Subcutaneous abdominal adipose tissue (tissue), 5 donors: Measurements from ENCODE around the gene CLEC20A.

Source experiments
- H3K27ac ChIP-seq: one replicate; pipeline ENCODE4 v1.7.0; 2013; ENCODE audit warnings: low read depth, mild to moderate bottlenecking, inconsistent platforms, low read length, moderate library complexity
- H3K27me3 ChIP-seq, 5 donors: one replicate each; pipeline ENCODE4 v1.7.0; 2013; ENCODE audit warnings: low read length in 5 of 5, inconsistent platforms in 1 of 5; ENCODE audit not compliant: control insufficient read depth in 5 of 5, insufficient read depth in 4 of 5
- H3K36me3 ChIP-seq, 5 donors: one replicate each; pipeline ENCODE4 v1.7.0; 2013; ENCODE audit warnings: low read length in 5 of 5; ENCODE audit not compliant: control insufficient read depth in 5 of 5, insufficient read depth in 5 of 5
- H3K4me1 ChIP-seq, 5 donors: one replicate each; pipeline ENCODE4 v1.7.0; 2013; ENCODE audit warnings: low read length in 5 of 5, mild to moderate bottlenecking in 3 of 5, moderate library complexity in 1 of 5; ENCODE audit not compliant: control insufficient read depth in 5 of 5, insufficient read depth in 5 of 5
- H3K4me3 ChIP-seq, 5 donors: one replicate each; pipeline ENCODE4 v1.7.0; 2013; ENCODE audit warnings: low read length in 5 of 5, low read depth in 1 of 5
- H3K9ac ChIP-seq, 5 donors: one replicate each; pipeline ENCODE4 v1.7.0; 2013; ENCODE audit warnings: low read length in 5 of 5, mild to moderate bottlenecking in 4 of 5, moderate library complexity in 3 of 5
- H3K9me3 ChIP-seq, 5 donors: one replicate each; pipeline ENCODE4 v1.7.0; 2013; ENCODE audit warnings: low read length in 5 of 5; ENCODE audit not compliant: control insufficient read depth in 5 of 5
- donor health status: healthy.
- donor health status: healthy.
- donor health status: healthy.
- donor health status: healthy.
- donor health status: healthy.

The CLEC20A gene

DNA sequence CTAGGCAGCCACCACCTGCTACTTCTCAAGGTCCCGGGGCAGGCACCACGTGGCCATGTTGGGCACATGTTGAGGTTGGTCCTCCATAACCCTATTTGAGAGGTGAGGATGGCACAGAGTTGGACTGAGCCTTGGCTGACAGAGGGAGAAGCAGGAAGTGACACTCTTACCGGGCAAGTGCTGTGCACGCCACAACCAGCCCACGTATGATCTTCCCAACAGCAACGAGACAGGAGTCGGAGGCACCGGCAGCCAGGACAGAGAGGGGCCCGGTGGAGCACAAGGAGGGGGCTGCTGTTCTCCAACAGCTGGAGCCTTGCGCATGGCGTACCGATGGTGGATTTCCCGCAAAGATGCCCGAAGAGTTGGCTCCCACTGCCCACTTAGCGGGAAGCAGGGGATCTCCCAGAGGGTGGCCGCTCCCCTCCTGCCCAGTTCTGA lies 3.4 kb downstream of the CLEC20A start:
- Histone ChIP-seq H3K9me3 (no peaks in the 10 kb centered on the region), H3K4me1 (no peaks in the 10 kb centered on the region), H3K27me3 (peaks cover 0 to 4% (median 0%) of the 10 kb centered on the region in 5 donors), H3K27ac (no peak overlapping the region), H3K4me3 (no peak overlapping the region), H3K36me3 (no peaks in the 10 kb centered on the region), H3K9ac (no peak overlapping the region)

DNA sequence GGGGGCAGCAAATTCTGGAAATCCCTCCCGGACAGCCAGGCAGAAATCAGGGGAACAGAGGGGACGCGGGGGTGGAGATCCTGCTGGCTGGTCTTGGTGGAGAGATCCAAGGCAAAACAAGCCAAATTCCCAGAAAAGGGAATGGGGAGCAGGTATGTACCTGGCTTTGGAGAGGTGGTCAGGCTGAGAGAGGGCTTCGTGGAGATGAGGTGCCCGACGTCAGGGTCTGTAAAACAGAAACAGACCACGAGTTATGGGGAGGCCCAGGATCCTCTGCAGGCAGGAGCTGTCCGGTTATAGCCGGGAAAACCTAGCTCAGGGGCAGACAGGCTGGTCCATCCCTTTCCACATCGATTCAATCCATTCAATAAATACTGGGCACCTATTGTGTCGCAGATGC lies 4.4 kb downstream of the CLEC20A start:
- Histone ChIP-seq H3K4me1 (no peaks in the 10 kb centered on the region), H3K9me3 (no peaks in the 10 kb centered on the region), H3K4me3 (no peak overlapping the region), H3K36me3 (no peaks in the 10 kb centered on the region), H3K27me3 (peaks cover 2 to 9% (median 3%) of the 10 kb centered on the region in 5 donors), H3K27ac (no peak overlapping the region), H3K9ac (no peak overlapping the region)

DNA sequence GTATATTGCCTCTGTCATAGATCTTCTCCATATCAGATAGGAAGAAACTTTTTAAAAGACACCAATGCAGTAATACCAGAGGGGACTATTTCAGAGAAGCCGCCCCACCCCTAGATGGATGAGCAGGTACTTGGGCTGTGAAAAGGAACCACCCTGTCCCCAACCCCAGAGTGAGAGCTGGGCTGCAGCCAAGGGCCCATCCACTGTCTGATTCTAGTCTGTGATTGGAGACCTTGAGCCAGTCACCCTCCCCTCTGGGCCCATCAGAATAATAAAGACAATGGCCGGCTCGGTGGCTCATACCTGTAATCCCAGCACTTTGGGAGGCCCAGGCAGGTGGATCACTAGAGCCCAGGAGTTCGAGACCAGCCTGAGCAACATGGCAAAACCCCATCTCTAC lies 5.0 kb downstream of the CLEC20A start:
- H3K36me3 ChIP-seq = no peaks in the 10 kb centered on the region
- no peak overlapping the region for H3K9ac ChIP-seq
- H3K27me3 ChIP-seq = peaks cover 3 to 15% (median 7%) of the 10 kb centered on the region in 5 donors
- no peak overlapping the region for H3K4me3 ChIP-seq
- no peaks in the 10 kb centered on the region for H3K9me3 ChIP-seq
- no peak overlapping the region for H3K27ac ChIP-seq
- peaks cover 0 to 6% (median 5%) of the 10 kb centered on the region in 5 donors for H3K4me1 ChIP-seq

DNA sequence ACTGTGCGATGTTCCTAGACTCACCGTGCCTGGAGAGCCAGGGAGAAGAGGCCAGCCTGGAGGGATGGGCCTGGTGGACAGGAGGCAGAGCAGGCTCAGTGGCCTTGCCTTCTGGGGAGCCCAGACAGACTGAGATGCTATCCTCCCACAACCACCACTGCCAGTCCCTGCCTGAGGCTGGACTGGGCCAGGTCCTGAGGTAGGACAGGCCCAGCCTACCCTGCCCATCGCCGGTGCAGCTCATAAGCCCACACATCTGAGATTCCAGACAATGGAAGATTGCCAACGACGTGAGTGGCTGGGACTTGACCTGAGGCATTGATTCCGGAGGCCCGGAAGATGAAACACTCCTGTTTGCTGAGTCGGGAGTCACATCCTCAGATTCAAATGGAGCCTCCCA lies 5.8 kb downstream of the CLEC20A start:
- no peak overlapping the region for H3K4me3 ChIP-seq
- peaks cover 3 to 19% (median 9%) of the 10 kb centered on the region in 5 donors for H3K27me3 ChIP-seq
- no peaks in the 10 kb centered on the region for H3K9me3 ChIP-seq
- H3K27ac ChIP-seq = no peak overlapping the region
- H3K9ac ChIP-seq = no peak overlapping the region
- H3K4me1 ChIP-seq = peaks cover 0 to 13% (median 11%) of the 10 kb centered on the region in 5 donors
- H3K36me3 ChIP-seq = no peaks in the 10 kb centered on the region

DNA sequence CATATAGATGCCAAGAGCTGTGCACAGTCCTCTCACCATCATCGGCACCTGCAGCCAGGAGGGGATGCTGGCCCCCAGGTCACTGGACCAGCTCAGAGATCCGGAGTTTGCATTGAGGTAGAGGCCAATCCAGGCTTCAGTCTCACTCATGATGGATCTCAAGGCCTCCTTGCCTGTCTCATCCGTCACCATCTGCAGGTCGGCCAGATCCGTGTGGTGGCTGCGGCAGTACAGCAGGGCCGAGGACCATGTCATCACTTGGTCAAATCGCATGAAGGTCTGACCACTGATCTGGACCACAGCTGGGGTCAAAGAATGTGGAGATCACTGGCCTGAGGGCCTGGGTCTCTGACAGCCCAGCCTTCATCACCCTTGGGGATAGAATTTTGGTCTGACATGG lies 6.6 kb downstream of the CLEC20A start:
- peaks cover 3 to 19% (median 9%) of the 10 kb centered on the region in 5 donors for H3K27me3 ChIP-seq
- H3K4me1 ChIP-seq = peaks cover 0 to 20% (median 11%) of the 10 kb centered on the region in 5 donors
- H3K36me3 ChIP-seq = no peaks in the 10 kb centered on the region
- H3K9ac ChIP-seq = no peak overlapping the region
- H3K9me3 ChIP-seq = no peaks in the 10 kb centered on the region
- H3K4me3 ChIP-seq = no peak overlapping the region
- H3K27ac ChIP-seq = no peak overlapping the region

DNA sequence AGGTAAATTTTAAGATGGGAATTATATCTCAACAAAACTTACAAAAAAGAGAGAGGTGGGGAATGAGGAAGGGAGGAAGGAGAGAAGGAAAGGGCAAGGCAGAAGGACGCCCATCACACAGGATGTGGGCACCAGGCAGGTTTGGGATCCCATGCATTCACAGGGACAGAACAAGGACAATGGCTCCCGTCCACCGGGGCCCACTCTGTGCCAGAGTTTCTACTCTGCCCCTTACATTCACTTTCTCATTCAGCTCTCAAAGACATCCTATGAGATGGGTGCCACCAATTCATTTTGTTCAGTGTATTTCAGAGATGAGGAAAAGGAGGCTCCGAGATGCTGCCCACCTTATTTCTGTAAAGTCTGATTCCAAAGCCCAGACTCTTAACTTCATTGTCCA lies 7.4 kb downstream of the CLEC20A start:
- H3K27me3 ChIP-seq = peaks cover 3 to 19% (median 9%) of the 10 kb centered on the region in 5 donors
- H3K36me3 ChIP-seq = no peaks in the 10 kb centered on the region
- H3K9me3 ChIP-seq = no peaks in the 10 kb centered on the region
- no peak overlapping the region for H3K27ac ChIP-seq
- peaks cover 0 to 22% (median 11%) of the 10 kb centered on the region in 5 donors for H3K4me1 ChIP-seq
- H3K9ac ChIP-seq = no peak overlapping the region
- H3K4me3 ChIP-seq = no peak overlapping the region

DNA sequence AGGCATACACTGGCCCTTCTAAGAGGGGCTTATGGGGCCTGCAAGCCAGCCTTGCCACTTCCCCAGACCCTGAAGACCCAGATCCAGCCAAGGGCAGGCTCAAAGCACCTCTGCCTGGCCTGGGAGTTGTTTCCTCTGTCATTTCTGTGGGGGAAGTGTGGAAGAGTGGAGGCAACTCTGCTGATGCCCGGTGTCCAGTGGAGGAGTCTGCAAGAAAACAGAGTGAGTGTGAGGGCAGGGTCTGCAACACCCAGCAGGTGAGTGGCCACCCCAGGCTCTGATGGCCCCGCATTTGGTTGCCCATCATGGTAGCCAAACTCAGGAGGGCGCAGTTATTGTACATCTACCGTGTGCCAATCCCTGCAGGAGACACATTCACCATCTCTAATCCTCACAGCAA lies 8.4 kb downstream of the CLEC20A start:
- Histone ChIP-seq H3K4me3 (no peak overlapping the region), H3K27me3 (peaks cover 3 to 19% (median 9%) of the 10 kb centered on the region in 5 donors), H3K9ac (no peak overlapping the region), H3K4me1 (peaks cover 0 to 22% (median 11%) of the 10 kb centered on the region in 5 donors), H3K36me3 (no peaks in the 10 kb centered on the region), H3K9me3 (no peaks in the 10 kb centered on the region), H3K27ac (no peak overlapping the region)

DNA sequence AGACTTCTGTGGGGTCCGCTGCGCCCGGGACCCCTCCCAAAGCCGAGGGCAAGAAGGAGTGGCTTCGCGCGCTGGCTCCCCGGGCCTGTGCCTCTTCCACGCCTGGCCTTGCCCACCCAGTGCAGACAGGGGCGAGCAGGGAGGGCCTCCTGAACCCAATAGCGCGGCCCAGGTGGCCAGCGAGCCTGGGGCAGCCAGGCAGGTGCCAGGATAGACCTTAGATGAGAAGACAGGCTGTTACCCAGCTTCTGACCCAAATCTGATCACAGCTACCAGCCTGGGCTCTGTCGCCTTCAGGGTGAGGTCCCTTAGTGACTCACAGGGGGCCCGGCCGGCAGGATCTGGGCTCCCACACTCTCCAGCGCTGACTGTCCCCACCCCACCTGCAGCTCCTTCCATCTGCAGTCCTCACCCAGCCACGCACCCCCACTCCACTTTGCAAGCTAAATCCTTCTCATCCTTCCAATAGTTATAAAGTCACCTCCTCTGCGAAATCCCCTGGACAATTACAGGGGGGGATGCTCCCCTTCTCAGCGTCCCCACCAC lies 9.6 kb downstream of the CLEC20A start:
- peaks cover 0 to 22% (median 11%) of the 10 kb centered on the region in 5 donors for H3K4me1 ChIP-seq
- H3K9me3 ChIP-seq = no peaks in the 10 kb centered on the region
- peak overlapping the region in 1 of 5 donors; percentile 35 for H3K9ac ChIP-seq
- H3K4me3 ChIP-seq = peak overlapping the region in 3 of 5 donors; percentile 45 to 50 (median 46)
- H3K36me3 ChIP-seq = no peaks in the 10 kb centered on the region
- H3K27ac ChIP-seq = no peak overlapping the region
- peaks cover 3 to 19% (median 9%) of the 10 kb centered on the region in 5 donors for H3K27me3 ChIP-seq

DNA sequence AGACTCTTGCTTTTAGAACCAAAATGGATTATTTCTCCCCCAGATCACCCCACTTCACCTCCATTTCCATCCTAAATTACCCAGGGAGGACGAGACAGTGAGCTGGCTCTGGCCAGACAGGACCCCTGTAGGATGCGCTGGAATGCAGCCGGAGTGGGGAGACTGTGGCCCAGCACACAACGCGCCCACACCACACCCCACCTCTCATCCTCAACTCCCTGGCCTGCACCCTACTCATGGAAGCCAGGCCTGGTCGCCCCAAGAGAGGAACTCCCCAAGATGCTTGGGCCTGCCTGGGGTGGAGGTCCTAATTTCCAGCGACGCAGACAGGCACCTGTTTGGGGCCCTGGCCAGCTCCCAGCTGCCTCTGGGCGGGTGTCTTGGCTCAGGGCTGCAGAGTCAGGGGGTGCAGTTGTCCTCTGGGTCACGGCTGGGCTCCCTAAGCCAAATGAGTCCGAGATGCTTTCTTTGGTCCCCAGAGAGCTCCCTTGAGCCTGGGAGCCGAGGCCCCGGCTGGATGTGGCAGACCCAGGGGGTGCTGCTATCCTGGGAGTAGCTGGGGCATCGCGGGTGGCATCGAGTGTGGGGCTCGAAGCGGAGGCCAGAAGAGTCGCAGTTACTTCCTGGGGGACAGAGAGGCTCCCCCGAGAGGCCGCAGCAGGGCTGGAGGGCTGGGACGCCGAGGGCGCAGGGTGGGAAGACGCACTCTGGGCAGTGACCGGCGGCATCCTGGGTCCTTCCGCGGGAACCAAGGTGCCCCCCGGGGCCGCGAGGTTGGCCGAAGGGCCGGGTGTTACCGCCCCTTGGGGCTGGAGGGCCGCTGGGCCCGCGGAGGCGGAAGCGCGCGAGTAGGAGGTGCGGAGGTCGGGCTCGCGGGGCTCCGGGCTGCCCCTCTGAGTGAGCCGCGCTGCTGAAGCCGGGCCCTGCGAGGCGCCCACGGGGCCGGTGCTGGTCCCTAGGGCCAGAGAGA lies 10.4 kb downstream of the CLEC20A start:
- H3K27ac ChIP-seq = no peak overlapping the region
- H3K9ac ChIP-seq = peak overlapping the region in 2 of 5 donors; percentile 35 to 39
- peak overlapping the region in 3 of 5 donors; percentile 45 to 50 (median 46) for H3K4me3 ChIP-seq

DNA sequence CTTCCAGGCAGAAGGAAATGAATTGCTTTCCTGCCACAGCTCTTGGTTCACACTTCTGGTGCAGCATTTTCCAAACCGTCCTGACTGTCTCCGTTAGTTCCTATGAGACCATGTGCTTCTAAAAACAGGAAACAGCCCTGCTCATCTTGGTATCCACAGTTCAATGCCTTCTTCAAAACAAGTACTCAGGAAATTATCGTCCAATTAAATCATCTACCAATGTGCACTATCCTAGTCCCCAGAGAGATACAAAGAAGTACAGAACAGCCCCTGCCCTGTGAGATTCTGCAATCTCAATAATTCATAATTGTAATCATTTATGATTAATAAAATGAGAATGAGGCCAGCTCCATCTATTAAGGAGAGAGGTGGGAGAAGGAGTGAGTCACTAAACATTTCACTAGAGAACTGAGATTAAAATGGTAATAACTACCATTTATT lies 11.2 kb downstream of the CLEC20A start:
- no peaks in the 10 kb centered on the region for H3K9me3 ChIP-seq
- H3K36me3 ChIP-seq = no peaks in the 10 kb centered on the region
- H3K27me3 ChIP-seq = peaks cover 3 to 19% (median 9%) of the 10 kb centered on the region in 5 donors
- H3K4me3 ChIP-seq = no peak overlapping the region
- H3K4me1 ChIP-seq = peaks cover 0 to 22% (median 11%) of the 10 kb centered on the region in 5 donors
- H3K9ac ChIP-seq = no peak overlapping the region
- H3K27ac ChIP-seq = no peak overlapping the region

More for the DNA sequence above, 10.4 kb downstream of the CLEC20A start:
- peaks cover 0 to 22% (median 11%) of the 10 kb centered on the region in 5 donors for H3K4me1 ChIP-seq
- H3K27me3 ChIP-seq = peaks cover 3 to 19% (median 9%) of the 10 kb centered on the region in 5 donors
- H3K9me3 ChIP-seq = no peaks in the 10 kb centered on the region
- H3K36me3 ChIP-seq = no peaks in the 10 kb centered on the region
